Panc1 (cell line): ENCODE data around the gene IAH1. TPM values are rescaled to one million over a fixed set of nuclear protein-coding genes. Genes with fewer than 3 reads are reported as not detected.

ENCODE experiments used
- ATAC-seq: fragments of 200-7000 bp; cut with Tn5 transposase; 2 replicates; pipeline ENCODE4 v1.9.1; 2020; ENCODE audit warnings: mild to moderate bottlenecking, moderate library complexity
- BruUV-seq: library from RNA; stranded (reverse); fragments of 400-500 nt; replicated peaks from 2 replicates; lab custom pipeline; 2021; lab: Mats Ljungman, UMichigan
- CTCF ChIA-PET: fragments of 300-600 bp; sonication (Branson Sonifier 250); formaldehyde crosslinking; loops from one replicate; lab custom pipeline; 2022; ENCODE audit warnings: antibody characterized with exemption; lab: Charles Lee
- POLR2A ChIA-PET: fragments of 300-600 bp; sonication (Branson Sonifier 250); formaldehyde crosslinking; loops from one replicate; lab custom pipeline; 2022; ENCODE audit warnings: antibody characterized with exemption; lab: Charles Lee
- DNase-seq: peaks from one replicate; pipeline ENCODE4 v3.0.0-alpha.2; 2010; ENCODE audit warnings: low read depth, low spot score
- H3K27ac ChIP-seq: 2 replicates; pipeline ENCODE4 v1.5.1; 2011; ENCODE audit warnings: mild to moderate bottlenecking, low read length, inconsistent platforms
- H3K27me3 ChIP-seq: fragments of 200-500 bp; sonication (Bioruptor generic); 2 replicates; pipeline ENCODE4 v1.6.0; 2014; ENCODE audit warnings: low read length, inconsistent platforms; ENCODE audit not compliant: control insufficient read depth, insufficient read depth
- H3K36me3 ChIP-seq: fragments of 200-500 bp; sonication (Bioruptor generic); 2 replicates; pipeline ENCODE4 v1.5.1; 2014; ENCODE audit warnings: inconsistent platforms, mild to moderate bottlenecking, low read length, moderate library complexity; ENCODE audit not compliant: control insufficient read depth, insufficient read depth
- H3K4me1 ChIP-seq: 2 replicates; pipeline ENCODE4 v1.5.1; 2011; ENCODE audit warnings: inconsistent platforms, mild to moderate bottlenecking, low read length, moderate library complexity; ENCODE audit not compliant: control insufficient read depth, insufficient read depth
- H3K4me3 ChIP-seq, 2 experiments: 2 replicates each; pipeline ENCODE4 v1.5.1; 2011 to 2012; ENCODE audit warnings: low read depth in 2 of 2, low read length in 2 of 2, mild to moderate bottlenecking in 2 of 2, inconsistent platforms in 1 of 2, moderate library complexity in 1 of 2
- H3K9me3 ChIP-seq: fragments of 200-500 bp; sonication (Bioruptor generic); 2 replicates; pipeline ENCODE4 v1.5.1; 2014; ENCODE audit warnings: low read depth, mild to moderate bottlenecking, inconsistent platforms, low read length, moderate library complexity; ENCODE audit not compliant: control insufficient read depth, insufficient read depth
- CTCF ChIP-seq: fragments of 450-650 bp; IDR thresholded peaks from 2 replicates; pipeline ENCODE4 v1.5.1; 2017; ENCODE audit warnings: mild to moderate bottlenecking
- POLR2AphosphoS5 ChIP-seq: IDR thresholded peaks from 2 replicates; pipeline ENCODE4 v1.6.1; 2012; ENCODE audit warnings: mild to moderate bottlenecking, low read depth, low read length, moderate library complexity
- SIN3A ChIP-seq: IDR thresholded peaks from 2 replicates; pipeline ENCODE4 v1.6.1; 2012; ENCODE audit warnings: low read depth, mild to moderate bottlenecking, low read length, moderate library complexity, borderline replicate concordance; ENCODE audit not compliant: insufficient read depth
- TCF7L2 ChIP-seq: IDR thresholded peaks from 2 replicates; pipeline ENCODE4 v1.6.1; 2011; ENCODE audit warnings: mild to moderate bottlenecking, low read depth, low read length, inconsistent platforms
- in situ Hi-C: cut with HindIII; loops from 2 replicates; pipeline ENCODE4 v1.10.0; 2016; ENCODE audit warnings: low sequenced_read_pairs, low pct_unique_long_range_greater_than_20kb
- intact Hi-C: fragments of 100-400 bp; cut with micrococcal nuclease; formaldehyde crosslinking; loops from one replicate; pipeline ENCODE4 v1.10.0; 2022; ENCODE audit not compliant: unreplicated experiment
- total RNA-seq: library from RNA; stranded (reverse); gene quantifications from one replicate; pipeline ENCODE4 v1.2.1, GENCODE V29; 2021; ENCODE audit not compliant: unreplicated experiment
- TF ChIP-seq, protein P1 (sequence below), 2 experiments: IDR thresholded peaks; 2 replicates each; pipeline ENCODE4 v1.6.1; 2011 to 2012; ENCODE audit warnings: low read depth in 2 of 2, control low read depth in 1 of 2, low read length in 1 of 2, mild to moderate bottlenecking in 1 of 2, moderate library complexity in 1 of 2; ENCODE audit not compliant: insufficient read depth in 1 of 2

Gene IAH1
- total RNA-seq, 1 experiment from 2014 or later, result 72.2 TPM

DNA sequence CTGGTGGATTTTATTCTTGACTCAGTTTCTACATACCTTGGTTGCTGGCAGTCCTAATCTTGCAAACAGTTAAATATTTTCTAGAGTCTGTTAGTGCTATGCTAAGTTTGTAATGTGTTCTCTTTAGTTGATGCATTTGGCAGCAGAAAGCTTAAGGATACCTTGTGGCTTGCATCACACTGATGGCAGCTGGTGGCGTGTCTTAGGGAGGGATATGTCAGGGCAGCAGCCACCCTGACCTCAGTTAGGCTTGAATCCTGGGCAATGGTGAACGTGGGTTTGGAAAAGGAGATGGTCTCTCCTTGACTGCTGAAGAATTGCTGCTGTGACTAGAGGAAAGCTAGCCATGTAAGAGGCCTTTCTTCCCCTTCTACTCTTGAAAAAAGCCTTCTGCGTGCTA is 4.2 kb downstream of the IAH1 start:
- in situ Hi-C loops, result no loop called here
- TF ChIP-seq TCF7L2 (no peak), CTCF (no peak), POLR2AphosphoS5 (no peak), SIN3A (no peak)
- TF ChIP-seq, protein P1, sequence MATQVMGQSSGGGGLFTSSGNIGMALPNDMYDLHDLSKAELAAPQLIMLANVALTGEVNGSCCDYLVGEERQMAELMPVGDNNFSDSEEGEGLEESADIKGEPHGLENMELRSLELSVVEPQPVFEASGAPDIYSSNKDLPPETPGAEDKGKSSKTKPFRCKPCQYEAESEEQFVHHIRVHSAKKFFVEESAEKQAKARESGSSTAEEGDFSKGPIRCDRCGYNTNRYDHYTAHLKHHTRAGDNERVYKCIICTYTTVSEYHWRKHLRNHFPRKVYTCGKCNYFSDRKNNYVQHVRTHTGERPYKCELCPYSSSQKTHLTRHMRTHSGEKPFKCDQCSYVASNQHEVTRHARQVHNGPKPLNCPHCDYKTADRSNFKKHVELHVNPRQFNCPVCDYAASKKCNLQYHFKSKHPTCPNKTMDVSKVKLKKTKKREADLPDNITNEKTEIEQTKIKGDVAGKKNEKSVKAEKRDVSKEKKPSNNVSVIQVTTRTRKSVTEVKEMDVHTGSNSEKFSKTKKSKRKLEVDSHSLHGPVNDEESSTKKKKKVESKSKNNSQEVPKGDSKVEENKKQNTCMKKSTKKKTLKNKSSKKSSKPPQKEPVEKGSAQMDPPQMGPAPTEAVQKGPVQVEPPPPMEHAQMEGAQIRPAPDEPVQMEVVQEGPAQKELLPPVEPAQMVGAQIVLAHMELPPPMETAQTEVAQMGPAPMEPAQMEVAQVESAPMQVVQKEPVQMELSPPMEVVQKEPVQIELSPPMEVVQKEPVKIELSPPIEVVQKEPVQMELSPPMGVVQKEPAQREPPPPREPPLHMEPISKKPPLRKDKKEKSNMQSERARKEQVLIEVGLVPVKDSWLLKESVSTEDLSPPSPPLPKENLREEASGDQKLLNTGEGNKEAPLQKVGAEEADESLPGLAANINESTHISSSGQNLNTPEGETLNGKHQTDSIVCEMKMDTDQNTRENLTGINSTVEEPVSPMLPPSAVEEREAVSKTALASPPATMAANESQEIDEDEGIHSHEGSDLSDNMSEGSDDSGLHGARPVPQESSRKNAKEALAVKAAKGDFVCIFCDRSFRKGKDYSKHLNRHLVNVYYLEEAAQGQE (IDR thresholded peaks at IDR 0.05; ENCODE audit: insufficient read depth in 1 of 2, low read depth in 2 of 2, low read length in 1 of 2), result no peak

GRCh38 chr2:9480157-9480556 is 5.8 kb downstream of the IAH1 start:
- H3K36me3 ChIP-seq, result peaks cover 19% of the 10 kb centered on the region
- H3K4me3 ChIP-seq, result no peak overlapping the region
- CTCF ChIA-PET, result interaction anchor here (0.7 kb wide), 1 partner anchor 621 kb away, joined by 7 read pairs; no protein-coding TSS in a partner anchor
- no TSS peak for BruUV-seq
- no peak for ATAC-seq
- H3K9me3 ChIP-seq, result no peaks in the 10 kb centered on the region
- no peak for DNase-seq
- POLR2A ChIA-PET, result no interaction called here
- in situ Hi-C loops, result no loop called here
- H3K27ac ChIP-seq, result no peak overlapping the region
- no peaks in the 10 kb centered on the region for H3K27me3 ChIP-seq
- H3K4me1 ChIP-seq, result peaks cover 17% of the 10 kb centered on the region
- intact Hi-C loops, result no loop called here
- no peak for TF ChIP-seq TCF7L2
- TF ChIP-seq, protein P1 (IDR thresholded peaks at IDR 0.05; ENCODE audit: insufficient read depth in 1 of 2, low read depth in 2 of 2, low read length in 1 of 2), result no peak
- TF ChIP-seq SIN3A, result no peak
- TF ChIP-seq CTCF, result no peak
- TF ChIP-seq POLR2AphosphoS5, result no peak

More for the DNA sequence above, 4.2 kb downstream of the IAH1 start:
- Histone ChIP-seq H3K27ac (no peak overlapping the region), H3K9me3 (no peaks in the 10 kb centered on the region), H3K4me3 (no peak overlapping the region), H3K27me3 (no peaks in the 10 kb centered on the region), H3K36me3 (peaks cover 11% of the 10 kb centered on the region), H3K4me1 (peaks cover 23% of the 10 kb centered on the region)
- no peak for ATAC-seq
- CTCF ChIA-PET, result no interaction called here
- intact Hi-C loops, result no loop called here
- DNase-seq, result no peak
- POLR2A ChIA-PET, result no interaction called here
- no TSS peak for BruUV-seq
